ENCODE data around the gene ACBD7. TPM values are rescaled to one million over a fixed set of nuclear protein-coding genes. Genes with fewer than 3 reads are reported as not detected.

Gene ACBD7
- not detected for total RNA-seq
- polyA plus RNA-seq = under 1 TPM in 1 of 3 donors, not detected in 2; 0.57 TPM

DNA sequence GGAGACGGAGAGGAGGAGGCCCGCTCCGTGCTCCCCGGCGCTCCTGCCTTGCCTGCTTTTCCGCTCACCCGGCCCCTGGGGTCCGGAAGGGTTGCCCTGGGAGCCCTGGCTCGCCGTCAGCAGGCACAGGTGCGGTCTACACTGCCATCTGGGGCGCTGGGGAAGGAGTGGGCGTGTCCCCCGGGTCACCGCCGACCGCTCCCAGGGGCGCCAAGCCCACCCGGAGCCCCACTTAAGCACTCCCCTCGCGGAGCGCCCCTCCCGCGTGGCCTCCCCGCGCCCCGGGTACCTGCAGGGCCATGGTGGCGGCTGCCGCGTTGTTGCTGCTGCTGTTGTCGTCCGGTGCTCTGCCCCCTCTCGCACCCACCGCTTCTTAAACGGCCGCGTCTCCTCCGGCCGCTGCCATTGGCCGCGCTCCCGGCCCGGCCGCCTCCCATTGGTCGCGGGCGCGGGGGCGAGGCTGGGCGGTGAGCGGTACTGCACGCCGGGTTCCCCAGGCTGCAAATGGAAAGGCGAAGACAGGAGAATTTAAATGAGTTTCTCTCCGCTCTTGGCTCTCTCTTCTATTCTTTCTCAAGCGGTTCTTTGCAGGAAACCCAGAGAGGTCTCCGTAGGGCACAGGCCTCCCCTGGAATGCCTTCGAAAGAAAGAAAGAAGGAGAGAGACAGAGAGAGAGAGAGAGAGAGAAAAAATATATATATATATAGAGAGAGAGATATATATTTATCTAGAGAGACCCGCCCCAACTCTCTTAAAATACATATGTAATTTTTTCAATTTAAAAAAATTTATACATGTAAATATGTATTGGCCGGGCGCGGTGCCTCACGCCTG lies at the start of gene ACBD7:
ACBD7 (minus strand) TSS at position 349 of the 834 bp plus-strand sequence; CDS start at position 301, 48 bp downstream.
- TF ChIP-seq, protein P1, sequence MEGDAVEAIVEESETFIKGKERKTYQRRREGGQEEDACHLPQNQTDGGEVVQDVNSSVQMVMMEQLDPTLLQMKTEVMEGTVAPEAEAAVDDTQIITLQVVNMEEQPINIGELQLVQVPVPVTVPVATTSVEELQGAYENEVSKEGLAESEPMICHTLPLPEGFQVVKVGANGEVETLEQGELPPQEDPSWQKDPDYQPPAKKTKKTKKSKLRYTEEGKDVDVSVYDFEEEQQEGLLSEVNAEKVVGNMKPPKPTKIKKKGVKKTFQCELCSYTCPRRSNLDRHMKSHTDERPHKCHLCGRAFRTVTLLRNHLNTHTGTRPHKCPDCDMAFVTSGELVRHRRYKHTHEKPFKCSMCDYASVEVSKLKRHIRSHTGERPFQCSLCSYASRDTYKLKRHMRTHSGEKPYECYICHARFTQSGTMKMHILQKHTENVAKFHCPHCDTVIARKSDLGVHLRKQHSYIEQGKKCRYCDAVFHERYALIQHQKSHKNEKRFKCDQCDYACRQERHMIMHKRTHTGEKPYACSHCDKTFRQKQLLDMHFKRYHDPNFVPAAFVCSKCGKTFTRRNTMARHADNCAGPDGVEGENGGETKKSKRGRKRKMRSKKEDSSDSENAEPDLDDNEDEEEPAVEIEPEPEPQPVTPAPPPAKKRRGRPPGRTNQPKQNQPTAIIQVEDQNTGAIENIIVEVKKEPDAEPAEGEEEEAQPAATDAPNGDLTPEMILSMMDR (IDR thresholded peaks at IDR 0.05) = peak; percentile 19 to 68 (median 53)
- no peak for TF ChIP-seq POLR2AphosphoS5 (IDR thresholded peaks at IDR 0.05)
- no peak for TF ChIP-seq EP300 (IDR thresholded peaks at IDR 0.05)
- H3K27ac ChIP-seq = no peak within 1 kb of the TSS
- H3K27me3 ChIP-seq = peaks cover 0 to 6% (median 0%) of the 10 kb centered on the region in 3 donors
- 7% methylated on average over 63 of the region's 63 CpGs for WGBS, 2 donors
- DNase-seq = peak; percentile 85
- peaks cover 0 to 19% (median 14%) of the 10 kb centered on the region in 4 donors for H3K4me1 ChIP-seq
- H3K9me3 ChIP-seq = no peaks in the 10 kb centered on the region
- H3K36me3 ChIP-seq = no peaks in the 10 kb centered on the region
- H3K4me3 ChIP-seq = peak within 1 kb of the TSS; percentile 30 to 57 (median 52)
- intact Hi-C loops (cut with DNase I) = loop anchor here (5.0 kb wide), 1 partner anchor 486 kb away; no protein-coding TSS in a partner anchor

- 97% methylated on average over 1 of the region's 1 CpG for WGBS, 2 donors
- no peak for DNase-seq
Measured at GRCh38 chr10:15137636-15138035, 49.1 kb upstream of the ACBD7 start.

DNA sequence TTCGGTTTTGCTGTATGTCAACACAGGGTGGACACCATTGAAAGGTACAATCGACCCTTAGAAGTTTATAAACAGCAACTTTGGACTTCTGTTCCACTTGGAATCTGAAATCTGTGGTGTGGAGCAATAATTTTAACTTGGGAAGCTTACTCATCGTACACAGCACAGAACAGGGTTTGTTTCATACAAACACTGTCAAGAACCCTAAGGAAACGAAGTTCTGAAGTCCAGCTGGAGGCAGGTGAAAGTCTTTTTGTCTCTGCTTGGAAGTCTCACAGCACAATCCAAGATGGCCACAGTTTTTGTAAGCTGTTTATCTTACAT lies 48.4 kb upstream of the ACBD7 start:
- no peak for TF ChIP-seq POLR2A (IDR thresholded peaks at IDR 0.05)
- TF ChIP-seq, protein P1 (IDR thresholded peaks at IDR 0.05) = no peak
- no peak for TF ChIP-seq EP300 (IDR thresholded peaks at IDR 0.05)
- TF ChIP-seq POLR2AphosphoS5 (IDR thresholded peaks at IDR 0.05) = no peak
- Histone ChIP-seq H3K27me3 (no peaks in the 10 kb centered on the region), H3K27ac (no peak overlapping the region), H3K9me3 (no peaks in the 10 kb centered on the region), H3K4me1 (no peaks in the 10 kb centered on the region), H3K4me3 (no peak overlapping the region), H3K36me3 (peaks cover 6 to 69% (median 21%) of the 10 kb centered on the region in 4 donors)
- intact Hi-C loops (cut with DNase I) = no loop called here
- WGBS, 2 donors = 69 to 73% methylated on average over 4 of the region's 4 CpGs
- no peak for DNase-seq

More at GRCh38 chr10:15137636-15138035, 49.1 kb upstream of the ACBD7 start:
- TF ChIP-seq, protein P1 (IDR thresholded peaks at IDR 0.05) = no peak
- TF ChIP-seq EP300 (IDR thresholded peaks at IDR 0.05) = no peak
- no peak for TF ChIP-seq POLR2A (IDR thresholded peaks at IDR 0.05)
- TF ChIP-seq POLR2AphosphoS5 (IDR thresholded peaks at IDR 0.05) = no peak
- no peak overlapping the region for H3K27ac ChIP-seq
- no peaks in the 10 kb centered on the region for H3K4me1 ChIP-seq
- H3K9me3 ChIP-seq = no peaks in the 10 kb centered on the region
- intact Hi-C loops (cut with DNase I) = no loop called here
- H3K4me3 ChIP-seq = no peak overlapping the region
- peaks cover 3 to 62% (median 16%) of the 10 kb centered on the region in 4 donors for H3K36me3 ChIP-seq
- H3K27me3 ChIP-seq = no peaks in the 10 kb centered on the region

DNA sequence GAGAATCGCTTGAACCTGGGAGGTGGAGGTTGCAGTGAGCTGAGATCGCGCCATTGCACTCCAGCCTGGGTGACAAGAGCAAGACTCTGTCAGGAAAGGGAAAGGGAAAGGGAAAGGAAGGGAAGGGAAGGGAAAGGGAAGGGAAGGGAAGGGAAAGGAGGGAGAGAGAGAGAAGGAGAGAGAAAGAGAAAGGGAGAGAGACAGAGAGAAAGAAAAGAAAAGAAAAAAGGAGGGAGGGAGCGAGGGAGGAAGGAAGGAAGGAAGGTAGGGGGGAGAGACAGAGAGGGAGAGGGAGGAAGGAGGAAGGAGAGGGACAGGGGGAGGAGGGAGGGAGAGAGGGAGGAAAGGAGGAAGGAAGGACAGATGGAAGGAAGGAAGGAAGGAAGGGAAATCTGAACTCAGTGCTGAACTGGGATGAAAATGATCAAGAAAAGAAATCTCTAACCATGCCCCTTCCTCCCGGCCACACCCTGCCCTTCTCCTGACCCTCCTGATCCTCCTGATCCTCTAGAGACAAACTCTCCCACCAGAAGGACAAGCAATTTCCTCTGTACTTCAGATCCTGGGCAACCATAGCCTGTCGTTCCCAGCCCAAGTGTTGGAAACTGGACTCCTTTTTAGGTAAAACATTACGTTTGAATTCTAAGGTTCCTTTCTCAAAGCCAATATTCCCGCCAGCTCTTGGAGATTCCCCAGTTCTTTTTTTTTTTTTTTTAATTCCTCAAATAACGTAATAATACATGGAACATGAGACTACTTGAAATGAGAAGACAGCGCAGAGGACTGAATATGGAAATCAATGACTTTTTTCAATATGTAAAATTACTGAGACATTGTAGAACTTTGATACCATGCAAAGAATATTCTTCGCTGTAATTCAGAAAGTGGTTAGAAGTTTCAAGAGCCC lies 47.8 kb upstream of the ACBD7 start:
- intact Hi-C loops (cut with DNase I) = no loop called here
- H3K36me3 ChIP-seq = peaks cover 6 to 73% (median 24%) of the 10 kb centered on the region in 4 donors

More for the DNA sequence above, 47.8 kb upstream of the ACBD7 start:
- no peak overlapping the region for H3K27ac ChIP-seq
- H3K9me3 ChIP-seq = no peaks in the 10 kb centered on the region
- no peak overlapping the region for H3K4me3 ChIP-seq
- no peaks in the 10 kb centered on the region for H3K27me3 ChIP-seq
- WGBS, 2 donors = 95% methylated on average over 11 of the region's 11 CpGs
- DNase-seq = no peak
- TF ChIP-seq, protein P1 (IDR thresholded peaks at IDR 0.05) = no peak
- TF ChIP-seq EP300 (IDR thresholded peaks at IDR 0.05) (no peak), POLR2A (IDR thresholded peaks at IDR 0.05) (no peak), POLR2AphosphoS5 (IDR thresholded peaks at IDR 0.05) (no peak)
- no peaks in the 10 kb centered on the region for H3K4me1 ChIP-seq

Data from sigmoid colon (tissue), 7 donors.